ENCODE results near the gene TPX2. TPM values are rescaled to one million over a fixed set of nuclear protein-coding genes. Genes with fewer than 3 reads are reported as not detected.

Gene TPX2
- polyA plus RNA-seq, 1 of the 3 experiments (the other 2 are of a cell fraction) = 17.1 TPM

GRCh38 chr20:31759836-31760518 lies 20.9 kb downstream of the TPX2 start:
- CTCF ChIA-PET = interaction anchor here (0.6 to 1.7 kb wide), 4 partner anchors 36 to 203 kb away, joined by 3 to 6 read pairs (median 4); no protein-coding TSS in a partner anchor
- no peaks in the 10 kb centered on the region for H3K27me3 ChIP-seq (ENCODE audit: insufficient read depth)
- no peak overlapping the region for H3K9ac ChIP-seq
- DNase-seq = no peak
- H3K36me3 ChIP-seq (replicated peaks in 1 of 2; ENCODE audit: control insufficient read depth in 1 of 2, insufficient read depth in 2 of 2, low read length in 1 of 2) = peaks cover 0 to 20% of the 10 kb centered on the region in 2 experiments
- H3K79me2 ChIP-seq (ENCODE audit: insufficient read depth) = peaks cover 97% of the 10 kb centered on the region
- H4K20me1 ChIP-seq (ENCODE audit: insufficient read depth) = peaks cover 15% of the 10 kb centered on the region; the same call in 1 of the 2 replicates
- WGBS (ENCODE audit: low lambda C conversion rate) = 96% methylated on average over 2 of the region's 2 CpGs
- H3F3A ChIP-seq (replicated peaks; ENCODE audit: insufficient read depth) = peaks cover 32% of the 10 kb centered on the region
- peak overlapping the region; percentile 63 for H2AFZ ChIP-seq (ENCODE audit: low read depth)
- peaks cover 0 to 8% of the 10 kb centered on the region in 2 experiments; a peak in 1 of 4 replicates for H3K4me1 ChIP-seq (ENCODE audit: control insufficient read depth in 1 of 2, insufficient read depth in 2 of 2, low read depth in 1 of 2, low read length in 1 of 2)
- H3K9me3 ChIP-seq = no peaks in the 10 kb centered on the region
- POLR2A ChIA-PET = interaction anchor here (0.6 kb wide), 1 partner anchor 99 kb away, joined by 3 read pairs; no protein-coding TSS in a partner anchor
- no peak for TF ChIP-seq YY1 (IDR thresholded peaks at IDR 0.05; ENCODE audit: low read depth)
- no peak for TF ChIP-seq REST (IDR thresholded peaks at IDR 0.05; ENCODE audit: low read depth, low read length)
- TF ChIP-seq MAX (IDR thresholded peaks at IDR 0.05; ENCODE audit: low read depth) = no peak
- no peak for TF ChIP-seq RAD21 (IDR thresholded peaks at IDR 0.05; ENCODE audit: low read length)
- no peak for TF ChIP-seq FOXJ3 (CRISPR knock-in tag; IDR thresholded peaks at IDR 0.05)
- no peak for TF ChIP-seq TEAD4 (IDR thresholded peaks at IDR 0.05; ENCODE audit: borderline replicate concordance, insufficient read depth)
- no peak for TF ChIP-seq FOSL2 (IDR thresholded peaks at IDR 0.05; ENCODE audit: borderline replicate concordance, low read depth)
- no peak for TF ChIP-seq NRF1 (IDR thresholded peaks at IDR 0.05; ENCODE audit: low read depth, low read length)
- no peak for TF ChIP-seq CHD2 (IDR thresholded peaks at IDR 0.05; ENCODE audit: low read length, partially characterized antibody)
- TF ChIP-seq GATA2 (CRISPR knock-in tag; IDR thresholded peaks at IDR 0.05) = no peak
- no peak for TF ChIP-seq EP300 (IDR thresholded peaks at IDR 0.05; ENCODE audit: borderline replicate concordance in 1 of 2, low read depth in 1 of 2, low read length in 1 of 2)
- TF ChIP-seq TCF12 (IDR thresholded peaks at IDR 0.05) = no peak
- no peak for TF ChIP-seq USF1 (IDR thresholded peaks at IDR 0.05; ENCODE audit: borderline replicate concordance, low read depth)
- TF ChIP-seq, protein P1, sequence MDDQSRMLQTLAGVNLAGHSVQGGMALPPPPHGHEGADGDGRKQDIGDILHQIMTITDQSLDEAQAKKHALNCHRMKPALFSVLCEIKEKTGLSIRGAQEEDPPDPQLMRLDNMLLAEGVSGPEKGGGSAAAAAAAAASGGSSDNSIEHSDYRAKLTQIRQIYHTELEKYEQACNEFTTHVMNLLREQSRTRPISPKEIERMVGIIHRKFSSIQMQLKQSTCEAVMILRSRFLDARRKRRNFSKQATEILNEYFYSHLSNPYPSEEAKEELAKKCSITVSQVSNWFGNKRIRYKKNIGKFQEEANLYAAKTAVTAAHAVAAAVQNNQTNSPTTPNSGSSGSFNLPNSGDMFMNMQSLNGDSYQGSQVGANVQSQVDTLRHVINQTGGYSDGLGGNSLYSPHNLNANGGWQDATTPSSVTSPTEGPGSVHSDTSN (IDR thresholded peaks at IDR 0.05) = no peak
- H3K9me2 ChIP-seq = no peaks in the 10 kb centered on the region
- H3K4me2 ChIP-seq = no peak overlapping the region
- H3K4me3 ChIP-seq (ENCODE audit: low read depth in 2 of 2, low read length in 1 of 2) = no peak overlapping the region
- H3K27ac ChIP-seq (ENCODE audit: low read depth in 2 of 2, low read length in 1 of 2) = peak overlapping the region in 1 of 2 experiments; percentile 22; a peak in 1 of 4 replicates
